Measurements from ENCODE around the gene HOXA6. TPM values are rescaled to one million over a fixed set of nuclear protein-coding genes. Genes with fewer than 3 reads are reported as not detected.

Gene HOXA6
- total and polyA plus RNA-seq, 2 of the 4 experiments (the other 2 are of a cell fraction), result 1.4 to 1.8 TPM

GRCh38 chr7:27157702-27158431, 10.3 kb upstream of the HOXA6 start (continued):
- no peak for TF ChIP-seq MAFK (IDR thresholded peaks at IDR 0.05; ENCODE audit: low read depth, low read length)

DNA sequence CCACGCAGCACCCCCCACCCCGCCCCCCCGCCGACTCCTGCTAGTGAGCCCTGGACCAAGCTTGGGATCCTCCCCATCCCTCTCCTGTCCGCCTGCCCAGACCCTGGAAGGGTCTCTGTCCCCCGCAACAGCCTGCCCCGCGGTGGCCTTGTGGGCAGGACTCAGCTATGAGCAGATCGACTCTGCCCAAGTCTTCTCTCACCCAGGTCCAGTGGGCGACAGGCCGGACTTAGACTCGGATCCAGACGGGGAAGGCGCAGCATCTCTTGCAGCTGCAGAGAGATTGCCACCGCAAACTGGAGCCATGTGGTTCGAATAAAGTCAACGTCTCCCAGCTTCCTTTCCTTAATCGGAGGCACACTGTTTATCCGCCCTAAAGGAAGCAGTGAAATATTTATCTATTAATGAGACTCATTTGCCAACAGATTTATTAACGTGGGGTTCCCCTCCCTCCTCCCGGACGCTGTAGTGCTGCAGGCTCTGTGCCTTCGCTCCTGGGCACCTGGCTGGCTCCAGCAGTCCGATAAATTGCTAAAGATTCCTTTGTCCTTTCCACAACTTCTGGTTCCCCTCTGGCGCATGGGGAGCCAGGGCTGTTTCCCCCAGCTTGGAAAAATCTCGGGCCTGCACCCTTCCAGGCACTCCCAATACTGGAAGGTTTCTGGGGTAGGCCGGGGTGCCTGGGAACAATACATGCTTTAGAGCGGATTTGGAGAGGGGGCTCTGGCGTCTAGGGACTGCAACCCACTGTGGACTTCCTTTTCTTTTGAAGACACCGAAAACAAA, 9.5 kb upstream of the HOXA6 start:
- Histone ChIP-seq H3K56ac (ENCODE audit: extremely low read depth, insufficient read depth, low read length) (no peak overlapping the region), H3K9me3 (ENCODE audit: control insufficient read depth, insufficient read depth, low read length) (no peaks in the 10 kb centered on the region), H3K14ac (replicated peaks; ENCODE audit: low read depth, low read length) (no peak overlapping the region), H2BK15ac (ENCODE audit: low read depth, low read length) (no peak overlapping the region), H2AFZ (replicated peaks; ENCODE audit: low read length, poor library complexity) (peak overlapping the region; percentile 90), H3K36me3 (ENCODE audit: control insufficient read depth, insufficient read depth, low read length) (no peaks in the 10 kb centered on the region), H3K18ac (ENCODE audit: low read depth, low read length) (no peak overlapping the region), H2BK20ac (ENCODE audit: low read depth, low read length) (no peak overlapping the region), H3K4me2 (ENCODE audit: low read depth, low read length) (peak overlapping the region; percentile 55; the same call in 1 of the 2 replicates), H4K5ac (ENCODE audit: low read depth, low read length) (no peak overlapping the region; the same call in 1 of the 2 replicates), H3K9ac (ENCODE audit: low read depth, low read length) (no peak overlapping the region), H3K4me3 (ENCODE audit: insufficient read depth, low read depth, low read length) (peak overlapping the region; percentile 69; the same call in 1 of the 2 replicates), H3K23ac (ENCODE audit: low read depth, low read length) (no peak overlapping the region), H2BK120ac (ENCODE audit: low read depth, low read length) (no peak overlapping the region), H4K91ac (ENCODE audit: insufficient read depth, low read depth, low read length) (no peak overlapping the region), H2AK9ac (replicated peaks; ENCODE audit: low read depth, low read length, poor library complexity) (no peak overlapping the region), H3K27ac (ENCODE audit: insufficient read depth, low read length) (no peak overlapping the region), H2AK5ac (ENCODE audit: low read depth, low read length) (no peak overlapping the region), H4K8ac (ENCODE audit: low read depth in 2 of 2, low read length in 2 of 2) (peak overlapping the region; percentile 30 to 90; a peak in 2 of 4 replicates), H2BK5ac (ENCODE audit: low read depth, low read length, poor library complexity, severe bottlenecking) (no peak overlapping the region), H3K79me1 (ENCODE audit: low read depth in 1 of 2, low read length in 2 of 2) (0 out of 4 replicates have a peak, but pooled peaks cover 0 to 4% of the 10 kb centered on the region in 2 experiments), H3K4me1 (ENCODE audit: control insufficient read depth, insufficient read depth, low read length) (peaks cover 6% of the 10 kb centered on the region; the same call in 1 of the 2 replicates), H4K20me1 (ENCODE audit: insufficient read depth, low read length) (no peaks in the 10 kb centered on the region), H3K27me3 (ENCODE audit: control insufficient read depth, insufficient read depth, low read length) (peaks cover 2% of the 10 kb centered on the region; the same call in 1 of the 2 replicates), H3K4ac (ENCODE audit: low read depth, low read length) (no peak overlapping the region; the same call in 1 of the 2 replicates), H3K9me1 (ENCODE audit: insufficient read depth, low read length) (peaks cover 3% of the 10 kb centered on the region; the same call in 1 of the 2 replicates)
- DNase-seq (no peak), ATAC-seq (ENCODE audit: low read depth) (no peak)
- 39% methylated on average over 8 of the region's 30 CpGs; no CpG with 5 or more reads in 1 of the 2 experiments for WGBS, 2 experiments (ENCODE audit: extremely low coverage in 2 of 2, insufficient read length in 1 of 2)
- POLR2A ChIA-PET (ENCODE audit: unreplicated experiment), result no interaction called here
- intact Hi-C loops (cut with micrococcal nuclease), result no loop called here
- in situ Hi-C loops (cut with MboI; ENCODE audit: low sequenced_read_pairs), result loop anchor here (5.0 kb wide), 2 partner anchors 790 to 1305 kb away; no protein-coding TSS in a partner anchor
- dilution Hi-C loops (cut with HindIII; ENCODE audit: low sequenced_read_pairs, unreplicated experiment), result no loop called here
- BruUV-seq (replicated peaks), result no TSS peak
- CTCF ChIA-PET, result interaction anchor here (0.7 to 1.3 kb wide), 4 partner anchors 23 to 968 kb away, joined by 3 to 4 read pairs (median 3); no protein-coding TSS in a partner anchor
- TF ChIP-seq FOS (IDR thresholded peaks at IDR 0.05; ENCODE audit: low read depth, low read length) (no peak), RFX5 (IDR thresholded peaks at IDR 0.05; ENCODE audit: low read depth, low read length) (no peak), CEBPB (IDR thresholded peaks at IDR 0.05; ENCODE audit: low read depth, low read length) (no peak), RAD21 (IDR thresholded peaks at IDR 0.05; ENCODE audit: low read length) (no peak), MAZ (IDR thresholded peaks at IDR 0.05; ENCODE audit: borderline replicate concordance, low read depth, low read length) (no peak), NFE2L2 (IDR thresholded peaks at IDR 0.05; ENCODE audit: low read depth, low read length) (no peak), RCOR1 (IDR thresholded peaks at IDR 0.05; ENCODE audit: insufficient replicate concordance, low read length) (no peak), MXI1 (IDR thresholded peaks at IDR 0.05; ENCODE audit: borderline replicate concordance, low read depth, low read length) (no peak), SMC3 (IDR thresholded peaks at IDR 0.05; ENCODE audit: low read depth, low read length) (no peak), ELK1 (IDR thresholded peaks at IDR 0.05; ENCODE audit: borderline replicate concordance, low read depth, low read length) (no peak), USF2 (IDR thresholded peaks at IDR 0.05; ENCODE audit: low read depth, low read length) (no peak), MAFK (IDR thresholded peaks at IDR 0.05; ENCODE audit: low read depth, low read length) (no peak)
